OCI-M2 (cell line): ENCODE results near the gene PAK5.

Experiments used
- DNase-seq: peaks from one replicate; lab custom pipeline; 2025; ENCODE audit not compliant: unreplicated experiment; lab: John Stamatoyannopoulos, UW

The PAK5 gene

DNA sequence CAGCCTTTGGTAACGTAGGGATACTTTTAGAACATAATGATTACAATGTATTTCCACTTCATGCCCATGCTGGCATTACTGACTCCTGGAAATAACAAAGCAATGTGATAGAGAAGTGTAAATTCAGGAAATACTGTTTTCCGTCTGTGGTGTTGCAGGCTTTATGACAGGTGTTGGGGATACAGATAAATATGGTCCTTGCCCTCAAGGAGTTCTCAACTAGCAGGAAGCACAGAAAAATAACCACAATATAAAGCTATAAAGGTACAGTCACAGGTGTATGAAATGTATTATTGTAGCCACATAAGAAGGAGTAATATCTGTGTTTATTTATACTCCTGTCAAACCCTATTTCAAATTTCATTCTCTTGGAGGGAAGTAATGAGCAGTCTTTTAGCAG lies 337.4 kb downstream of the PAK5 start:
- no peak for DNase-seq

- no peak for DNase-seq
Observed at GRCh38 chr20:9500121-9500520, 338.8 kb downstream of the PAK5 start.

GRCh38 chr20:9499126-9499899 lies 339.6 kb downstream of the PAK5 start:
- DNase-seq, result no peak

- DNase-seq, result no peak
Observed at GRCh38 chr20:9498322-9498721, 340.6 kb downstream of the PAK5 start.

GRCh38 chr20:9496155-9496554 lies 342.7 kb downstream of the PAK5 start:
- no peak for DNase-seq

DNA sequence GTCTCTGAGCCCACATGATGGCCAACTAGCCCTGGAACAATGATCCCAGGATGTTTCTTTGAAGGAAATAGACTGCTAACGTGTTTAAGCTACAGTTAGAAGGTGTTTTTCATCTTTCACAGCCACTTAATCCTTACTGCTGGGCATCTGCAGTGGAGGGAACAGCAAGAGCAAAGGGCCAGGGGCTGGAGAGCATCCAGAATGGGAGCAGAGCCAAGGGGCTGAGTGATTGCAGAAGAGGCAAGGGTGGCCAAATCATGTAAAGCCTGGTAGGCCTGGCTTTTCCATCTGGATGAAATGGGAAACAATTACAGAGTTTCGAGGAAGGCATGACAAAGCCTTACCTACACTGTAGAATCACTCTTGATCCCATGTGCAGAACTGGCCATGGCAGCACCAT lies 343.2 kb downstream of the PAK5 start:
- DNase-seq, result no peak

DNA sequence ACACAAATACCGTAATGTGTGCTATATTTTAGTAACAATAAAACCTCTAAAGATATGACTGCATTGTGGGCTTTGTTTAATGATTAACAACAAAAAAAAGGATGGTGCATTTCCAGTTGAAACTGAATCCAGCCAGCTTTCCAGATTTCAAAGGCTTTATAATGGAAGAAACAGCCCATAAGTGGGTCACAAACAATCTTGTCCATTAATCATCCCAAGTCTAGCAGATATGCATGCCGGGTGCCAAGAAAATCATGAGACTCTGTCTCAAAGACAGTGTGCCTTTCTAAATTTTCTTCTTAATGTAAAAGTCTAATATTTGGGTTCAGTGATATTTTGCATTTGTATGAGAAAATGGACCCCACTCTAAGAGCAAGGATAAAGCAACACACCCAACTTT lies 345.1 kb downstream of the PAK5 start:
- no peak for DNase-seq

- no peak for DNase-seq
Observed at GRCh38 chr20:9492067-9492466, 346.8 kb downstream of the PAK5 start.

DNA sequence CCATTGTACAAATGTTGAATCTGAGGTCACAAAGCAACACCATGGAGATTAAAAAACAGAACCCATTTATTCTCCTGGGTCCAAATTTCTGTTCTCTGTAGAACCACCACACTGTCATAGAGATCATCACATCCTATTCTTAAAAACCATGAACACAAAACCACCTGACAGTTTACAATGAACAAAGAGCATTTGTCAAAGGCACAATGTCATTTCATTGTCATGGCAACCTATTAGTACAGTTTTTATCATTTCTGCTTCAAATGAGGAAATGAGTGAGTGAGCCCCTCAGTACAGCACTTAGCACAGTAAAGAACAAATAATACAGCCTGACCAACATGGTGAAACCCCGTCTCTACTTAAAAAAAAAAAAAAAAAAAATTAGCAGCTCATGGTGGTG lies 347.6 kb downstream of the PAK5 start:
- no peak for DNase-seq

- no peak for DNase-seq
Observed at GRCh38 chr20:9490631-9491030, 348.2 kb downstream of the PAK5 start.

GRCh38 chr20:9490161-9490560 lies 348.7 kb downstream of the PAK5 start:
- no peak for DNase-seq

GRCh38 chr20:9488063-9488462 lies 350.8 kb downstream of the PAK5 start:
- no peak for DNase-seq
